ENCODE measurements around the gene SYTL2. TPM values are rescaled to one million over a fixed set of nuclear protein-coding genes. Genes with fewer than 3 reads are reported as not detected.

The SYTL2 gene
- total RNA-seq (2014; rRNA removed; shearing (Covaris generic)) = 17.3 and 25.5 TPM in 2 replicates

GRCh38 chr11:85810871-85811611, at the start of gene SYTL2:
Gene SYTL2 (minus strand): TSS chr11:85811141. CDS start chr11:85757725, 53,416 bp downstream.

DNA sequence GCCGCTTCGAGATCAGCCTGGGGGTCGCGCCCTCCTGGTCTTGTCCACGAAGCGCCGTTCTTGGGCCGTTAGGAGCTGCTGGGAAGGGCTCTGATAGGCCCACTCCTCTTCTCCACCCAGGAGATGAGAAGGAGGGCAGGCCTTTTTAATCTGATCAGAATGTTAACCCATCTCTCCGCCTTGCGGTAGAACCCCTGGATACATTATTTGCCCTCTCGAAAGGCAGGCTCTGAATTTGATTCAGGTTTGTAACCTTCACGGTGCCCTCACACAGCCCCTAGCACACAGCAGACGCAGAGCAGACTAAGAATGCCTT, 44.4 kb upstream of the SYTL2 start, which contains the start of gene CCDC83:
Gene CCDC83, plus strand, starts transcription at position 43 of the 316 bp plus-strand sequence. CDS start 9,741 bp downstream, outside the sequence.

DNA sequence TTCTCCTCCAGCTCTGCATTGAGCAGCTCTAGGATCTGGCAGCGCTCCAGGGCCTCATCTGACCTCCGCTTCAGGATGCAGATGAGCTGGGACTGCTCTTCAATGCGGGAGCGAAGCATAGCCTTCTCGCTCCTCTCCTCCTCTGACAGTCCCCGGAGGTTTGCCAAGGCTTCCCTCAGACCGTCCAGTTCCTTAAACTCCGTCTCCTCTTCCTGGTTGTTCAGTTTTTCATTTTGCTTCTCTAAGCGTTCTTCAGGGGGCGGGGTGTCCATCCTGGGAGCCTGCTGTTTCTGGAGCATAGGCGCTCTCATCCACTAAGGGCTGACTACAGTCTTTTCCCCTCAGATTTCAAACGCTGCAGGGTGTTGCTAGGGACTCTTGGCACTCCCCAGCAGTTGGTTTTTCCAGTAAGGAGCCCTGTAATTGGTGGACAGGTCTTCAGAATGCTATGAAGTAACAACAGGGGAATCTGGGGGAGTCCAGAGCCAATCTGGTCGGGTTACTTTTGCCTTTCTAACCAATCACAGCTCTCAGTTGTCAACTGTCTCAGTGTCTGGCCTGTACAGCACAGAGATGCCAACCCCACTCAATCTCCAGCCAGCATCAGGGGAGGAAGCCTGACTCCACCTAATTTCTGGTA, 125.0 kb downstream of the SYTL2 start, which contains the start of gene CCDC89:
Gene CCDC89, minus strand, starts transcription at position 376 of the 640 bp plus-strand sequence. Its CDS starts 65 bp downstream, at position 311.

DNA sequence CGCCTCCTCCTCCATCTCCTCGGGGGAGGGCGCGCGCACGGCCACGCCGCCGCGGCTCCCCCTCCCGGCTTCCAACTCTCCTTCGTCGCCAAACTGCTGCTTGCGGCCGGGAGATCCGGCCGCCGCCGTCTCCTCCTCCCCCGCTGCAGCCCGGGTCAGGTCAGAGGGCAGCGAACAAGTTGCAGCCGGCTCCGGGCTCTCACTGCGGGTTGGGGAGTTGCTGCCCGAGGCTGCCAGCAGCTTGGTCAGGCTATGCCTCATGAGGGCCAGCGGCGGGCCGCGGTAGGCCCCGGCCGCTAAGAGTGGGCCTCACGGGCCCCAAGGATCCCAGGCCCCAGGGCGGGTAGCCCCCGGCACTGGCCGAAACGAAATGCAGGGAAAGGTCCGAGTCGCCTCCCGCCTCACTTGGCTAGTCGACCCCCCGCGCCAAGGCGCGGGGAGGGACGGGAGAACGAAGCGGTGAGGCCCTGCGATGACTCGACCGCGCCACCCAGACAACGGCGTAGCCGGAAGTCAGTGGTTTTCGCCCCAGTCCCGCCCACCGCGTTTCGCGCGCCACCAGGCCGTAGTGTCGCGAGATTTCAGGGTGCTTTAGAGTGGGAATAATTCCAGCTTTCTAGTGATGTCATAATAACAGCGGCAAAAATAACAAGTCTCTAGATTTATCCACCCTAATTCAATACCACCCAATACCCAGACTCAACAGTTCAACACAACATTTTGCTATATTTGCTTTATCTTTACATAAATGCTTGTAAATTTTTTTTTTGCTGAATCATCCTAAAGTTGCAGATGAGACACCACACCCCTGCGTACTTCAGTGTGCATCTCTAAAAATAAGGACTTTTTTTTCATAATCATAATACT, 146.1 kb downstream of the SYTL2 start, which contains the start of gene CREBZF:
Gene CREBZF, minus strand, starts transcription at position 515 of the 867 bp plus-strand sequence. Its CDS starts 254 bp downstream, at position 261.

DNA sequence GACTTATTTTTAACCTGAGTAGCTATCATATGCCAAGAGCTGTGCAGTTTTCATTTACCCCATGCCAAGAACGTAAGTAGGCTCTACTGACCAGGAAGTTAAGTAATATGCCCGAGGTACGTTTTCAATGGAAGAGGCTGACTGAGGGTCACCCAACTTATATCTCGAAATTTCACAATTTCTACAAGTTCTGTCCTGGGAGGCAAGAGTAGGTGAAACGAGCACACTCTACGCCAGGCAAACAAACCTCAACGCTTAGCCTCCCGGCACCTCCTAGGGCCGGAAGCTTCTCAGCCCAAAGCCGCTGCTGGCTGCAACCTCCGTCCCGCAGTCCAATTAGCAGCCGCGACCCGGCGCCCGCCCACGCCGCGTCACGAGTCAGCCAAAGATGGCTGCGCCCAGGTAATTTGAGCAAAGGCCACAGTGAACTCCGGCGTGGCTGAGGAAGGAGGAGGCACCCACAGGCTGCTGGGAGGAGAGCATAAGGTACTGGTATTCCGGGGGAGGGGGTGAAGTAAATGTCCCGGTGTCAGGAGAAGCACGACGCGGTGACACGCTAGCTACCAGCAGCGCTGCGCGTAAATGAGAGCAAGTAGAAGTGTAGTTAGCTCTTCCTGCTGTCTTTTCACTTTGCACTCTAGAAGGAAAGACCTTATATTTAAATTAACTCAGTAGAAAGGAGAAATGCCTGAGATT, 163.2 kb downstream of the SYTL2 start, which contains the start of gene TMEM126A:
Gene TMEM126A, plus strand, starts transcription at position 364 of the 696 bp plus-strand sequence. CDS start 2,289 bp downstream, outside the sequence.

Other genes with a start within 250 kb of the SYTL2 start
- 1.1 and 2.0 TPM in 2 replicates for gene DLG2, start 183.8 kb downstream of the SYTL2 start, total RNA-seq (2014; rRNA removed; shearing (Covaris generic))
- 34.2 and 53.1 TPM in 2 replicates for gene TMEM126B, start 182.5 kb downstream of the SYTL2 start, total RNA-seq (2014; rRNA removed; shearing (Covaris generic))
- 21.5 and 34.8 TPM in 2 replicates for gene TMEM126A, start 163.2 kb downstream of the SYTL2 start, total RNA-seq (2014; rRNA removed; shearing (Covaris generic))
- 86.5 and 95.7 TPM in 2 replicates for gene CREBZF, start 146.0 kb downstream of the SYTL2 start, total RNA-seq (2014; rRNA removed; shearing (Covaris generic))
- 0.08 TPM in 1 of 2 replicates, not detected in the other for gene CCDC89, start 124.9 kb downstream of the SYTL2 start, total RNA-seq (2014; rRNA removed; shearing (Covaris generic))
- gene CCDC83, start 44.2 kb upstream of the SYTL2 start, total RNA-seq (2014; rRNA removed; shearing (Covaris generic)) = not detected in 2 replicates

Data from A375 (cell line).